WTC11 (cell line): ENCODE measurements around the gene C1QTNF1. TPM values are rescaled to one million over a fixed set of nuclear protein-coding genes. Genes with fewer than 3 reads are reported as not detected.

ENCODE experiments used
- ATAC-seq: fragments of 200-7000 bp; cut with Tn5 transposase; 2 replicates; pipeline ENCODE4 v1.10.0; 2021; ENCODE audit warnings: mild to moderate bottlenecking, moderate library complexity
- CTCF ChIA-PET: fragments of 300-600 bp; sonication (Branson Sonifier 250); formaldehyde crosslinking; loops from one replicate; lab custom pipeline; 2021; ENCODE audit warnings: antibody characterized with exemption; lab: Charles Lee
- POLR2A ChIA-PET: fragments of 350-600 bp; sonication (Branson Sonifier 250); formaldehyde crosslinking; loops from one replicate; lab custom pipeline; 2021; ENCODE audit warnings: antibody characterized with exemption; lab: Charles Lee
- DNase-seq: peaks from one replicate; pipeline ENCODE4 v3.0.0; 2021; ENCODE audit warnings: low spot score
- H3K27ac Mint-ChIP-seq: 2 replicates; pipeline ENCODE4 v1.8.0; 2021; ENCODE audit warnings: mixed read lengths
- H3K27me3 Mint-ChIP-seq: 2 replicates; pipeline ENCODE4 v1.8.0; 2021; ENCODE audit warnings: low read depth, mild to moderate bottlenecking, moderate library complexity, mixed read lengths
- H3K36me3 Mint-ChIP-seq: 2 replicates; pipeline ENCODE4 v1.8.0; 2021; ENCODE audit warnings: mixed read lengths
- H3K4me1 Mint-ChIP-seq: 2 replicates; pipeline ENCODE4 v1.8.0; 2022; ENCODE audit warnings: mixed read lengths
- H3K4me3 Mint-ChIP-seq: 2 replicates; pipeline ENCODE4 v1.8.0; 2021; ENCODE audit warnings: mild to moderate bottlenecking, moderate library complexity, mixed read lengths
- H3K9me3 Mint-ChIP-seq: 2 replicates; pipeline ENCODE4 v1.8.0; 2021; ENCODE audit warnings: mixed read lengths
- EMX1 ChIP-seq: fragments of 250-450 bp; sonication (Bioruptor Pico); IDR thresholded peaks from 2 replicates; pipeline ENCODE4 v1.8.0; 2021; ENCODE audit warnings: mild to moderate bottlenecking
- FOXP1 ChIP-seq: sonication (generic); formaldehyde crosslinking; IDR thresholded peaks from 2 replicates; pipeline ENCODE4 v1.8.0; 2022; ENCODE audit warnings: missing genetic modification reagents, mild to moderate bottlenecking, moderate library complexity, borderline replicate concordance
- GTF2I ChIP-seq: fragments of 250-450 bp; sonication (Bioruptor Pico); conservative IDR thresholded peaks from 2 replicates; pipeline ENCODE4 v1.4.0; 2021; ENCODE audit warnings: mild to moderate bottlenecking
- KAT7 ChIP-seq: sonication (generic); formaldehyde crosslinking; IDR thresholded peaks from 2 replicates; pipeline ENCODE4 v1.8.1; 2023; ENCODE audit warnings: missing genetic modification reagents, mild to moderate bottlenecking, borderline replicate concordance
- OVOL2 ChIP-seq: fragments of 250-450 bp; sonication (Bioruptor Pico); IDR thresholded peaks from 2 replicates; pipeline ENCODE4 v1.9.0; 2021; ENCODE audit warnings: mild to moderate bottlenecking, borderline replicate concordance
- RORB ChIP-seq: fragments of 250-450 bp; sonication (Bioruptor Pico); IDR thresholded peaks from 2 replicates; pipeline ENCODE4 v1.9.0; 2021; ENCODE audit warnings: mild to moderate bottlenecking
- TCF7 ChIP-seq: sonication (generic); formaldehyde crosslinking; IDR thresholded peaks from 2 replicates; pipeline ENCODE4 v1.8.0; 2022; ENCODE audit warnings: mild to moderate bottlenecking, low read depth, missing genetic modification reagents, moderate library complexity
- ZNF219 ChIP-seq: sonication (generic); formaldehyde crosslinking; IDR thresholded peaks from 2 replicates; pipeline ENCODE4 v1.8.0; 2023; ENCODE audit warnings: missing genetic modification reagents, mild to moderate bottlenecking, borderline replicate concordance
- total RNA-seq: library from RNA; stranded (reverse); gene quantifications from 3 replicates; pipeline ENCODE4 v1.2.3, GENCODE V29; 2021
- TF ChIP-seq, protein P1 (sequence below): sonication (generic); formaldehyde crosslinking; IDR thresholded peaks from 2 replicates; pipeline ENCODE4 v1.8.1; 2023; ENCODE audit warnings: mild to moderate bottlenecking, missing genetic modification reagents, moderate library complexity
- TF ChIP-seq, protein P2 (sequence below): fragments of 200-600 bp; IDR thresholded peaks from 2 replicates; pipeline ENCODE4 v1.8.0; 2022; ENCODE audit warnings: antibody characterized with exemption
- TF ChIP-seq, protein P3 (sequence below): sonication (generic); formaldehyde crosslinking; IDR thresholded peaks from 2 replicates; pipeline ENCODE4 v1.8.0; 2023; ENCODE audit warnings: missing genetic modification reagents, mild to moderate bottlenecking, borderline replicate concordance
- TF ChIP-seq, protein P4 (sequence below): sonication (generic); formaldehyde crosslinking; IDR thresholded peaks from 2 replicates; pipeline ENCODE4 v1.8.1; 2022; ENCODE audit warnings: low read depth, missing genetic modification reagents, borderline replicate concordance
- TF ChIP-seq, protein P5 (sequence below): sonication (generic); formaldehyde crosslinking; IDR thresholded peaks from 2 replicates; pipeline ENCODE4 v1.8.1; 2022; ENCODE audit warnings: mild to moderate bottlenecking, moderate library complexity, missing genetic modification reagents
- TF ChIP-seq, protein P6 (sequence below): sonication (generic); formaldehyde crosslinking; IDR thresholded peaks from 2 replicates; pipeline ENCODE4 v1.8.0; 2022; ENCODE audit warnings: mild to moderate bottlenecking, missing genetic modification reagents

Gene C1QTNF1
- total RNA-seq, 1 experiment from 2014 or later = 1.7 TPM

DNA sequence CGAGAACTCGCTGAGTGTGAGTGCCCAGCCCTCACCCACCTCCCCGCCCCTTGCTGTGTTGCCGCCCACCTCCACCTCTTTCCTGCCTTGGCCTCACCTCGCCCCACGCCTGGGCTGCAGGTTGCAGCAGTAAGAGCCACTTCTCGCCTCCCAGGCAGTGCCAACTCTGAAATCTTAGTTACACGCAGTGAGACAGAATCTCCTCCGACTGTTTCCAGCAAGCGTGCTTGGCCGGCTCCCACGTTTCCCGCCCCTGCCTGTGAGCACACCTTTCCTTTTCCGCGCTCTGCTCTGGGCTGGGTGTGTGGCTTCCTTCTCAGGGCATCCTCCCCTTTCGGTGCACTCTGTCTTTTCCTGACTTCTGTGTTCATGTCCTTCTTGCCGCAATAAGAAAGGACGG is 56.4 kb downstream of the C1QTNF1 start (continued):
- TF ChIP-seq, protein P1, sequence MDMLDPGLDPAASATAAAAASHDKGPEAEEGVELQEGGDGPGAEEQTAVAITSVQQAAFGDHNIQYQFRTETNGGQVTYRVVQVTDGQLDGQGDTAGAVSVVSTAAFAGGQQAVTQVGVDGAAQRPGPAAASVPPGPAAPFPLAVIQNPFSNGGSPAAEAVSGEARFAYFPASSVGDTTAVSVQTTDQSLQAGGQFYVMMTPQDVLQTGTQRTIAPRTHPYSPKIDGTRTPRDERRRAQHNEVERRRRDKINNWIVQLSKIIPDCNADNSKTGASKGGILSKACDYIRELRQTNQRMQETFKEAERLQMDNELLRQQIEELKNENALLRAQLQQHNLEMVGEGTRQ (CRISPR knock-in tag) = no peak
- TF ChIP-seq, protein P2, sequence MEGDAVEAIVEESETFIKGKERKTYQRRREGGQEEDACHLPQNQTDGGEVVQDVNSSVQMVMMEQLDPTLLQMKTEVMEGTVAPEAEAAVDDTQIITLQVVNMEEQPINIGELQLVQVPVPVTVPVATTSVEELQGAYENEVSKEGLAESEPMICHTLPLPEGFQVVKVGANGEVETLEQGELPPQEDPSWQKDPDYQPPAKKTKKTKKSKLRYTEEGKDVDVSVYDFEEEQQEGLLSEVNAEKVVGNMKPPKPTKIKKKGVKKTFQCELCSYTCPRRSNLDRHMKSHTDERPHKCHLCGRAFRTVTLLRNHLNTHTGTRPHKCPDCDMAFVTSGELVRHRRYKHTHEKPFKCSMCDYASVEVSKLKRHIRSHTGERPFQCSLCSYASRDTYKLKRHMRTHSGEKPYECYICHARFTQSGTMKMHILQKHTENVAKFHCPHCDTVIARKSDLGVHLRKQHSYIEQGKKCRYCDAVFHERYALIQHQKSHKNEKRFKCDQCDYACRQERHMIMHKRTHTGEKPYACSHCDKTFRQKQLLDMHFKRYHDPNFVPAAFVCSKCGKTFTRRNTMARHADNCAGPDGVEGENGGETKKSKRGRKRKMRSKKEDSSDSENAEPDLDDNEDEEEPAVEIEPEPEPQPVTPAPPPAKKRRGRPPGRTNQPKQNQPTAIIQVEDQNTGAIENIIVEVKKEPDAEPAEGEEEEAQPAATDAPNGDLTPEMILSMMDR = no peak
- TF ChIP-seq KAT7 (CRISPR knock-in tag) (no peak), OVOL2 (CRISPR knock-in tag) (no peak), GTF2I (CRISPR knock-in tag) (no peak), ZNF219 (no peak), TCF7 (no peak)
- TF ChIP-seq, protein P3, sequence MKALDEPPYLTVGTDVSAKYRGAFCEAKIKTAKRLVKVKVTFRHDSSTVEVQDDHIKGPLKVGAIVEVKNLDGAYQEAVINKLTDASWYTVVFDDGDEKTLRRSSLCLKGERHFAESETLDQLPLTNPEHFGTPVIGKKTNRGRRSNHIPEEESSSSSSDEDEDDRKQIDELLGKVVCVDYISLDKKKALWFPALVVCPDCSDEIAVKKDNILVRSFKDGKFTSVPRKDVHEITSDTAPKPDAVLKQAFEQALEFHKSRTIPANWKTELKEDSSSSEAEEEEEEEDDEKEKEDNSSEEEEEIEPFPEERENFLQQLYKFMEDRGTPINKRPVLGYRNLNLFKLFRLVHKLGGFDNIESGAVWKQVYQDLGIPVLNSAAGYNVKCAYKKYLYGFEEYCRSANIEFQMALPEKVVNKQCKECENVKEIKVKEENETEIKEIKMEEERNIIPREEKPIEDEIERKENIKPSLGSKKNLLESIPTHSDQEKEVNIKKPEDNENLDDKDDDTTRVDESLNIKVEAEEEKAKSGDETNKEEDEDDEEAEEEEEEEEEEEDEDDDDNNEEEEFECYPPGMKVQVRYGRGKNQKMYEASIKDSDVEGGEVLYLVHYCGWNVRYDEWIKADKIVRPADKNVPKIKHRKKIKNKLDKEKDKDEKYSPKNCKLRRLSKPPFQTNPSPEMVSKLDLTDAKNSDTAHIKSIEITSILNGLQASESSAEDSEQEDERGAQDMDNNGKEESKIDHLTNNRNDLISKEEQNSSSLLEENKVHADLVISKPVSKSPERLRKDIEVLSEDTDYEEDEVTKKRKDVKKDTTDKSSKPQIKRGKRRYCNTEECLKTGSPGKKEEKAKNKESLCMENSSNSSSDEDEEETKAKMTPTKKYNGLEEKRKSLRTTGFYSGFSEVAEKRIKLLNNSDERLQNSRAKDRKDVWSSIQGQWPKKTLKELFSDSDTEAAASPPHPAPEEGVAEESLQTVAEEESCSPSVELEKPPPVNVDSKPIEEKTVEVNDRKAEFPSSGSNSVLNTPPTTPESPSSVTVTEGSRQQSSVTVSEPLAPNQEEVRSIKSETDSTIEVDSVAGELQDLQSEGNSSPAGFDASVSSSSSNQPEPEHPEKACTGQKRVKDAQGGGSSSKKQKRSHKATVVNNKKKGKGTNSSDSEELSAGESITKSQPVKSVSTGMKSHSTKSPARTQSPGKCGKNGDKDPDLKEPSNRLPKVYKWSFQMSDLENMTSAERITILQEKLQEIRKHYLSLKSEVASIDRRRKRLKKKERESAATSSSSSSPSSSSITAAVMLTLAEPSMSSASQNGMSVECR (CRISPR knock-in tag) = no peak
- TF ChIP-seq, protein P4, sequence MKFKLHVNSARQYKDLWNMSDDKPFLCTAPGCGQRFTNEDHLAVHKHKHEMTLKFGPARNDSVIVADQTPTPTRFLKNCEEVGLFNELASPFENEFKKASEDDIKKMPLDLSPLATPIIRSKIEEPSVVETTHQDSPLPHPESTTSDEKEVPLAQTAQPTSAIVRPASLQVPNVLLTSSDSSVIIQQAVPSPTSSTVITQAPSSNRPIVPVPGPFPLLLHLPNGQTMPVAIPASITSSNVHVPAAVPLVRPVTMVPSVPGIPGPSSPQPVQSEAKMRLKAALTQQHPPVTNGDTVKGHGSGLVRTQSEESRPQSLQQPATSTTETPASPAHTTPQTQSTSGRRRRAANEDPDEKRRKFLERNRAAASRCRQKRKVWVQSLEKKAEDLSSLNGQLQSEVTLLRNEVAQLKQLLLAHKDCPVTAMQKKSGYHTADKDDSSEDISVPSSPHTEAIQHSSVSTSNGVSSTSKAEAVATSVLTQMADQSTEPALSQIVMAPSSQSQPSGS (CRISPR knock-in tag) = no peak
- TF ChIP-seq, protein P5, sequence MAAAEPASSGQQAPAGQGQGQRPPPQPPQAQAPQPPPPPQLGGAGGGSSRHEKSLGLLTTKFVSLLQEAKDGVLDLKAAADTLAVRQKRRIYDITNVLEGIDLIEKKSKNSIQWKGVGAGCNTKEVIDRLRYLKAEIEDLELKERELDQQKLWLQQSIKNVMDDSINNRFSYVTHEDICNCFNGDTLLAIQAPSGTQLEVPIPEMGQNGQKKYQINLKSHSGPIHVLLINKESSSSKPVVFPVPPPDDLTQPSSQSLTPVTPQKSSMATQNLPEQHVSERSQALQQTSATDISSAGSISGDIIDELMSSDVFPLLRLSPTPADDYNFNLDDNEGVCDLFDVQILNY = no peak

DNA sequence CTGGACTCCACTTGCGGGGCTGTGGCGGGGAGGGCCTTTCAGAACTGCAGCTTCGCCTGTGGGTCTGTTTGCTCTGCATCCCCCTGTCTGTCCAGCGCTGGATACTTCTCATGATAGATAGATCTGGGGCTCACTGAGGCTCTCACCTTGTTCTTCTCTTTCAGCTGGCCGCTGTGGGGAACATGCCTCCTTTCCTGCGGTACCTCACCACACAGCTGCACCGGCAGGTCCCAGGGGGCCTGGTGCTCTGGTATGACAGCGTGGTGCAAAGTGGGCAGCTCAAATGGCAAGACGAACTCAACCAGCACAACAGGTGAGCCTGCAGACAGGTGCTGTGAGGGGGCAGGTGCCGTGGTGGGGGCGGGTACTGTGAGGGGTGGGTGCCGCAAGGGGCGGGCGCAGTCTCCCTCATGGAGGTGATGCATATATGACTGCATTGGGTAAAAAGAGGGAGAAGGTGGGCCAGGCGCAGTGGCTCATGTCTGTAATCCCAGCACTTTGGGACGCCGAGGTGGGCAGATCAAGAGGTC is 56.9 kb downstream of the C1QTNF1 start:
- Mint-ChIP-seq H3K4me1 (peaks cover 1% of the 10 kb centered on the region), H3K27ac (no peak overlapping the region), H3K36me3 (peaks cover 28% of the 10 kb centered on the region), H3K9me3 (no peaks in the 10 kb centered on the region; the same call in 1 of the 2 replicates), H3K4me3 (no peak overlapping the region), H3K27me3 (peaks cover 5% of the 10 kb centered on the region)
- CTCF ChIA-PET = interaction anchor here (3.4 kb wide), 1 partner anchor 311 kb away, joined by 26 read pairs; no protein-coding TSS in a partner anchor
- POLR2A ChIA-PET = no interaction called here
- DNase-seq (no peak), ATAC-seq (no peak)
- TF ChIP-seq FOXP1 (CRISPR knock-in tag) = no peak
- no peak for TF ChIP-seq RORB (CRISPR knock-in tag)
- no peak for TF ChIP-seq EMX1 (CRISPR knock-in tag)
- TF ChIP-seq, protein P6, sequence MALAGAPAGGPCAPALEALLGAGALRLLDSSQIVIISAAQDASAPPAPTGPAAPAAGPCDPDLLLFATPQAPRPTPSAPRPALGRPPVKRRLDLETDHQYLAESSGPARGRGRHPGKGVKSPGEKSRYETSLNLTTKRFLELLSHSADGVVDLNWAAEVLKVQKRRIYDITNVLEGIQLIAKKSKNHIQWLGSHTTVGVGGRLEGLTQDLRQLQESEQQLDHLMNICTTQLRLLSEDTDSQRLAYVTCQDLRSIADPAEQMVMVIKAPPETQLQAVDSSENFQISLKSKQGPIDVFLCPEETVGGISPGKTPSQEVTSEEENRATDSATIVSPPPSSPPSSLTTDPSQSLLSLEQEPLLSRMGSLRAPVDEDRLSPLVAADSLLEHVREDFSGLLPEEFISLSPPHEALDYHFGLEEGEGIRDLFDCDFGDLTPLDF (CRISPR knock-in tag) = no peak
